Liver (tissue), 9 donors: Measurements from ENCODE around the gene NUCB2. TPM values are rescaled to one million over a fixed set of nuclear protein-coding genes. Genes with fewer than 3 reads are reported as not detected.

Source experiments
- DNase-seq: peaks from one replicate; pipeline ENCODE4 v3.0.0-alpha.2; 2017; ENCODE audit warnings: low spot score
- H3K27ac ChIP-seq, 2 donors: one replicate each; pipeline ENCODE4 v1.7.0; 2013; ENCODE audit warnings: inconsistent platforms in 2 of 2, low read length in 2 of 2, control low read depth in 1 of 2, low read depth in 1 of 2, mild to moderate bottlenecking in 1 of 2
- H3K27me3 ChIP-seq, 4 donors: one replicate each; pipeline versions ENCODE4 v1.6.1 to v1.7.0; 2013; ENCODE audit warnings: low read length in 3 of 4, inconsistent platforms in 1 of 4, mild to moderate bottlenecking in 1 of 4, moderate library complexity in 1 of 4; ENCODE audit not compliant: control insufficient read depth in 4 of 4, insufficient read depth in 4 of 4
- H3K36me3 ChIP-seq, 4 donors: one replicate each; pipeline versions ENCODE4 v1.6.1 to v1.7.0; 2013; ENCODE audit warnings: low read length in 3 of 4, mild to moderate bottlenecking in 3 of 4, low read depth in 1 of 4, moderate library complexity in 1 of 4; ENCODE audit not compliant: control insufficient read depth in 4 of 4, insufficient read depth in 3 of 4
- H3K4me1 ChIP-seq, 4 donors: one replicate each; pipeline versions ENCODE4 v1.6.1 to v1.7.0; 2013; ENCODE audit warnings: low read length in 3 of 4, mild to moderate bottlenecking in 3 of 4, moderate library complexity in 1 of 4; ENCODE audit not compliant: control insufficient read depth in 4 of 4, insufficient read depth in 4 of 4
- H3K4me3 ChIP-seq, 3 donors: one replicate each; pipeline versions ENCODE4 v1.6.1 to v1.7.0; 2013; ENCODE audit warnings: low read length in 3 of 3, control low read depth in 1 of 3, low read depth in 1 of 3, mild to moderate bottlenecking in 1 of 3
- H3K9ac ChIP-seq, 2 donors: one replicate each; pipeline ENCODE4 v1.7.0; 2013; ENCODE audit warnings: low read length in 2 of 2, mild to moderate bottlenecking in 2 of 2, moderate library complexity in 2 of 2, control low read depth in 1 of 2, low read depth in 1 of 2
- H3K9me3 ChIP-seq, 4 donors: one replicate each; pipeline versions ENCODE4 v1.6.1 to v1.7.0; 2013; ENCODE audit warnings: low read length in 3 of 4; ENCODE audit not compliant: control insufficient read depth in 4 of 4
- ATF3 ChIP-seq: IDR thresholded peaks from 2 replicates; pipeline ENCODE4 v1.6.1; 2016; ENCODE audit warnings: antibody characterized with exemption
- CTCF ChIP-seq: fragments of 150-350 bp; IDR thresholded peaks from 2 replicates; pipeline ENCODE4 v1.5.1; 2017; ENCODE audit warnings: improper control_type of control experiment, low read depth, low read length; ENCODE audit not compliant: missing input control
- EGR1 ChIP-seq, 2 donors: IDR thresholded peaks; 2 replicates each; pipeline ENCODE4 v1.6.1; 2016 to 2018; ENCODE audit warnings: antibody characterized with exemption in 2 of 2, low read depth in 2 of 2
- FOXA1 ChIP-seq: IDR thresholded peaks from 2 replicates; pipeline ENCODE4 v1.6.1; 2016; ENCODE audit warnings: antibody characterized with exemption
- FOXA2 ChIP-seq: IDR thresholded peaks from 2 replicates; pipeline ENCODE4 v1.6.1; 2016; ENCODE audit warnings: antibody characterized with exemption
- GABPA ChIP-seq, 2 donors: IDR thresholded peaks in 1 of 2; conservative IDR thresholded peaks in 1 of 2; 2 replicates each; pipeline ENCODE4 v1.6.1; 2016; ENCODE audit warnings: antibody characterized with exemption in 2 of 2, mild to moderate bottlenecking in 1 of 2, moderate library complexity in 1 of 2
- HNF4A ChIP-seq, 2 donors: conservative IDR thresholded peaks; 2 replicates each; pipeline ENCODE4 v1.6.1; 2016; ENCODE audit warnings: antibody characterized with exemption in 2 of 2, mild to moderate bottlenecking in 2 of 2
- HNF4G ChIP-seq: IDR thresholded peaks from 2 replicates; pipeline ENCODE4 v1.6.1; 2016; ENCODE audit warnings: antibody characterized with exemption
- JUND ChIP-seq, 2 donors: IDR thresholded peaks; 2 replicates each; pipeline ENCODE4 v1.6.1; 2016; ENCODE audit warnings: antibody characterized with exemption in 2 of 2
- MAX ChIP-seq: IDR thresholded peaks from 2 replicates; pipeline ENCODE4 v1.6.1; 2016; ENCODE audit warnings: antibody characterized with exemption
- NR2F2 ChIP-seq: IDR thresholded peaks from 2 replicates; pipeline ENCODE4 v1.6.1; 2016; ENCODE audit warnings: antibody characterized with exemption
- RAD21 ChIP-seq, 2 donors: IDR thresholded peaks; 2 replicates each; pipeline ENCODE4 v1.6.1; 2016; ENCODE audit warnings: antibody characterized with exemption in 2 of 2, mild to moderate bottlenecking in 2 of 2
- REST ChIP-seq: IDR thresholded peaks from 2 replicates; pipeline ENCODE4 v1.6.1; 2016; ENCODE audit warnings: antibody characterized with exemption, mild to moderate bottlenecking
- RXRA ChIP-seq, 2 donors: IDR thresholded peaks; 2 replicates each; pipeline ENCODE4 v1.6.1; 2017 to 2018; ENCODE audit warnings: antibody characterized with exemption in 2 of 2, mild to moderate bottlenecking in 1 of 2
- SP1 ChIP-seq: IDR thresholded peaks from 2 replicates; pipeline ENCODE4 v1.6.1; 2018; ENCODE audit warnings: antibody characterized with exemption, mild to moderate bottlenecking
- TAF1 ChIP-seq: conservative IDR thresholded peaks from 2 replicates; pipeline ENCODE4 v1.6.1; 2016; ENCODE audit warnings: antibody characterized with exemption, mild to moderate bottlenecking
- YY1 ChIP-seq: IDR thresholded peaks from 2 replicates; pipeline ENCODE4 v1.6.1; 2016; ENCODE audit warnings: antibody characterized with exemption, mild to moderate bottlenecking
- ZBTB33 ChIP-seq: IDR thresholded peaks from 2 replicates; pipeline ENCODE4 v1.6.1; 2016; ENCODE audit warnings: antibody characterized with exemption
- WGBS: extraction: QIAGEN DNeasy Blood & Tissue Kit; methylation state at CpG from one replicate; pipeline ENCODE4 v1.1.7; 2013; 5-methylcytosine and 5-hydroxymethylcytosine counted together
- polyA plus RNA-seq, 2 donors: library from polyadenylated mRNA; stranded (reverse) in 1 of 2; unstranded in 1 of 2; fragments of 200-250 nt in 1 of 2; fragments of >200 nt in 1 of 2; fragmentation: Nextera tagmentation in 1 of 2; extraction: Ambion mirVana in 1 of 2; gene quantifications; one replicate each; pipeline versions ENCODE4 v1.2.1 to v1.2.3, GENCODE V29; 2013 to 2015
- total RNA-seq, 2 donors: library from RNA; depleted of rRNA; stranded (reverse); fragments of >200 nt; gene quantifications; one replicate each; pipeline ENCODE4 v1.2.3, GENCODE V29; 2014
- donor health status: healthy.
- donor health status: healthy.
- donor health status: healthy.
- donor health status: healthy.
- donor health status: healthy.

Gene NUCB2
- total and polyA plus RNA-seq, 4 donors = 68.5 to 112 (median 103) TPM

- Histone ChIP-seq H3K27me3 (no peaks in the 10 kb centered on the region), H3K4me1 (no peaks in the 10 kb centered on the region), H3K9ac (no peak overlapping the region), H3K27ac (no peak overlapping the region), H3K4me3 (no peak overlapping the region), H3K36me3 (peaks cover 0 to 3% (median 2%) of the 10 kb centered on the region in 4 donors), H3K9me3 (no peaks in the 10 kb centered on the region)
- TF ChIP-seq CTCF = no peak
- TF ChIP-seq TAF1 = no peak
- no peak for DNase-seq
- WGBS = 93% methylated on average over 6 of the region's 6 CpGs
These were observed 20.5 kb downstream of the NUCB2 start for GRCh38 chr11:17296852-17297559.

GRCh38 chr11:17298302-17298701 lies 21.8 kb downstream of the NUCB2 start:
- peaks cover 0 to 3% (median 2%) of the 10 kb centered on the region in 4 donors for H3K36me3 ChIP-seq

More at GRCh38 chr11:17298302-17298701, 21.8 kb downstream of the NUCB2 start:
- no peak overlapping the region for H3K4me3 ChIP-seq
- no peaks in the 10 kb centered on the region for H3K9me3 ChIP-seq
- TF ChIP-seq FOXA1 (no peak), RXRA (IDR thresholded peaks at IDR 0.05) (no peak), HNF4A (conservative IDR thresholded peaks at IDR 0.05) (no peak), YY1 (no peak), HNF4G (no peak), ZBTB33 (no peak), EGR1 (IDR thresholded peaks at IDR 0.05; ENCODE audit: low read depth in 2 of 2) (no peak), GABPA (IDR thresholded peaks at IDR 0.05 in 1 of 2, conservative IDR thresholded peaks at IDR 0.05 in 1 of 2) (no peak), FOXA2 (no peak), SP1 (no peak), NR2F2 (no peak), TAF1 (no peak), RAD21 (IDR thresholded peaks at IDR 0.05) (no peak), ATF3 (no peak), REST (no peak), MAX (no peak), JUND (IDR thresholded peaks at IDR 0.05) (no peak)
- 92% methylated on average over 5 of the region's 5 CpGs for WGBS
- no peaks in the 10 kb centered on the region for H3K4me1 ChIP-seq
- no peak overlapping the region for H3K27ac ChIP-seq
- H3K27me3 ChIP-seq = no peaks in the 10 kb centered on the region
- no peak overlapping the region for H3K9ac ChIP-seq
- no peak for DNase-seq
